Right lobe of liver (tissue), 6 donors: ENCODE data around the gene CFAP210. TPM values are rescaled to one million over a fixed set of nuclear protein-coding genes. Genes with fewer than 3 reads are reported as not detected.

Experiments
- ATAC-seq, 4 donors: fragments of 200-7000 bp; cut with Tn5 transposase; one replicate each; pipeline ENCODE4 v1.9.1; 2020; ENCODE audit warnings: mild to moderate bottlenecking in 4 of 4, moderate library complexity in 4 of 4
- DNase-seq, 3 donors: peaks; one replicate each; pipeline ENCODE4 v3.0.0-alpha.2; 2020
- H3K27ac ChIP-seq, 3 donors: fragments of 200-600 bp; one replicate each; pipeline ENCODE4 v1.8.0; 2022
- H3K27me3 ChIP-seq, 2 donors: fragments of 200-600 bp; one replicate each; pipeline ENCODE4 v1.8.0; 2022
- H3K36me3 ChIP-seq, 4 donors: fragments of 200-600 bp; sonication (generic) in 1 of 4; one replicate each; pipeline versions ENCODE4 v1.5.1 to v1.8.0; 2017 to 2022; ENCODE audit warnings: control low read depth in 1 of 4
- H3K4me1 ChIP-seq, 4 donors: fragments of 200-600 bp; sonication (generic) in 1 of 4; one replicate each; pipeline versions ENCODE4 v1.5.1 to v1.8.0; 2017 to 2022; ENCODE audit warnings: control low read depth in 1 of 4
- H3K4me3 ChIP-seq, 3 donors: fragments of 200-600 bp; one replicate each; pipeline ENCODE4 v1.8.0; 2022
- H3K9me3 ChIP-seq, 4 donors: fragments of 200-600 bp; sonication (generic) in 1 of 4; one replicate each; pipeline versions ENCODE4 v1.5.1 to v1.8.0; 2017 to 2022; ENCODE audit warnings: control low read depth in 1 of 4
- CTCF ChIP-seq, 4 donors: fragments of 200-600 bp in 3 of 4; fragments of 450-650 bp in 1 of 4; IDR thresholded peaks; one replicate each; pipeline versions ENCODE4 v1.5.1 to v1.8.0; 2016 to 2022; ENCODE audit warnings: antibody characterized with exemption in 4 of 4, mild to moderate bottlenecking in 2 of 4
- POLR2A ChIP-seq: fragments of 450-650 bp; IDR thresholded peaks from one replicate; pipeline ENCODE4 v1.6.1; 2017; ENCODE audit warnings: antibody characterized with exemption, mild to moderate bottlenecking
- WGBS: methylation state at CpG from one replicate; pipeline ENCODE4 v1.1.6; 2018; ENCODE audit warnings: low coverage, low lambda C conversion rate; ENCODE audit not compliant: insufficient coverage; ENCODE audit errors: missing lambda C conversion rate; 5-methylcytosine and 5-hydroxymethylcytosine counted together
- intact Hi-C, 2 donors: fragments of 100-400 bp; cut with DNase I; formaldehyde crosslinking; loops; one replicate each; pipeline versions ENCODE4 v1.11.2 to v1.14.1; 2022
- total RNA-seq, 6 experiments: library from RNA; depleted of rRNA in 2 of 6; stranded (reverse); fragments of >200 nt in 2 of 6; fragmentation: NEBNext Ultra II Directional in 3 of 6; extraction: Animal tissue kit (Norgen Biotek cat#: 25700) in 3 of 6; gene quantifications; one replicate each; pipeline versions ENCODE4 v1.1.0 to v1.2.4, GENCODE V29; 2016 to 2023
- donor health status: DM: no; HTN: yes; CAD: no.
- donor health status: DM: no; HTN: no; CAD: no.
- donor health status: DM: no; HTN: no; CAD: no.
- donor health status: DM: no; HTN: yes; CAD: no.
- donor health status: DM: no; HTN: yes; CAD: no.

CFAP210 gene
- total RNA-seq, 6 experiments from 2014 or later, result 0.86 TPM; not detected in 5

GRCh38 chr2:169641464-169641863, 52.7 kb downstream of the CFAP210 start:
- H3K27me3 ChIP-seq, result no peaks in the 10 kb centered on the region
- ATAC-seq (no peak), DNase-seq (no peak)
- no peaks in the 10 kb centered on the region for H3K4me1 ChIP-seq
- H3K27ac ChIP-seq, result no peak overlapping the region
- H3K36me3 ChIP-seq, result peaks cover 0 to 15% (median 3%) of the 10 kb centered on the region in 4 donors
- H3K9me3 ChIP-seq, result no peaks in the 10 kb centered on the region
- intact Hi-C loops, result no loop called here
- 94% methylated on average over 2 of the region's 2 CpGs for WGBS
- H3K4me3 ChIP-seq, result no peak overlapping the region
- no peak for TF ChIP-seq POLR2A

GRCh38 chr2:169640104-169640503, 54.1 kb downstream of the CFAP210 start:
- no peak for TF ChIP-seq POLR2A
- peak in 1 of 4 donors; percentile 5 for TF ChIP-seq CTCF (IDR thresholded peaks at IDR 0.05)
- no peak for DNase-seq
- Histone ChIP-seq H3K27me3 (no peaks in the 10 kb centered on the region), H3K4me1 (no peaks in the 10 kb centered on the region), H3K27ac (no peak overlapping the region), H3K36me3 (peaks cover 0 to 29% (median 7%) of the 10 kb centered on the region in 4 donors), H3K9me3 (no peaks in the 10 kb centered on the region), H3K4me3 (no peak overlapping the region)
- intact Hi-C loops, result no loop called here
- ATAC-seq, result no peak
- WGBS, result 72% methylated on average over 2 of the region's 2 CpGs

- no peak overlapping the region for H3K4me3 ChIP-seq
- H3K36me3 ChIP-seq, result peaks cover 0 to 52% (median 15%) of the 10 kb centered on the region in 4 donors
- no peak for DNase-seq
- intact Hi-C loops, result no loop called here
- H3K27ac ChIP-seq, result no peak overlapping the region
- TF ChIP-seq CTCF (IDR thresholded peaks at IDR 0.05) (no peak), POLR2A (no peak)
- no peaks in the 10 kb centered on the region for H3K4me1 ChIP-seq
- no peaks in the 10 kb centered on the region for H3K9me3 ChIP-seq
- no peak for ATAC-seq
- H3K27me3 ChIP-seq, result no peaks in the 10 kb centered on the region
- 95% methylated on average over 3 of the region's 3 CpGs for WGBS
Measured at GRCh38 chr2:169637620-169638019, 56.6 kb downstream of the CFAP210 start.

GRCh38 chr2:169636440-169637097, 57.6 kb downstream of the CFAP210 start:
- Histone ChIP-seq H3K4me3 (no peak overlapping the region), H3K9me3 (no peaks in the 10 kb centered on the region), H3K4me1 (no peaks in the 10 kb centered on the region), H3K36me3 (peaks cover 0 to 59% (median 16%) of the 10 kb centered on the region in 4 donors), H3K27me3 (no peaks in the 10 kb centered on the region), H3K27ac (no peak overlapping the region)
- DNase-seq, result no peak
- ATAC-seq, result no peak
- intact Hi-C loops, result no loop called here
- TF ChIP-seq CTCF (IDR thresholded peaks at IDR 0.05) (no peak), POLR2A (no peak)
- 98% methylated on average over 7 of the region's 8 CpGs for WGBS

- no peaks in the 10 kb centered on the region for H3K27me3 ChIP-seq
- TF ChIP-seq CTCF (IDR thresholded peaks at IDR 0.05), result no peak
- TF ChIP-seq POLR2A, result no peak
- no peak overlapping the region for H3K4me3 ChIP-seq
- H3K27ac ChIP-seq, result no peak overlapping the region
- H3K36me3 ChIP-seq, result peaks cover 0 to 26% (median 3%) of the 10 kb centered on the region in 4 donors
- intact Hi-C loops, result no loop called here
- H3K4me1 ChIP-seq, result no peaks in the 10 kb centered on the region
- no peak for ATAC-seq
- WGBS, result 82% methylated on average over 3 of the region's 3 CpGs
- DNase-seq, result no peak
- H3K9me3 ChIP-seq, result no peaks in the 10 kb centered on the region
Measured at GRCh38 chr2:169625781-169626180, 68.4 kb downstream of the CFAP210 start.
